ENCODE data around the gene SULF2. TPM values are rescaled to one million over a fixed set of nuclear protein-coding genes. Genes with fewer than 3 reads are reported as not detected.

The SULF2 gene
- total and polyA plus RNA-seq, 4 donors = 8.1 to 25.4 (median 12.0) TPM

DNA sequence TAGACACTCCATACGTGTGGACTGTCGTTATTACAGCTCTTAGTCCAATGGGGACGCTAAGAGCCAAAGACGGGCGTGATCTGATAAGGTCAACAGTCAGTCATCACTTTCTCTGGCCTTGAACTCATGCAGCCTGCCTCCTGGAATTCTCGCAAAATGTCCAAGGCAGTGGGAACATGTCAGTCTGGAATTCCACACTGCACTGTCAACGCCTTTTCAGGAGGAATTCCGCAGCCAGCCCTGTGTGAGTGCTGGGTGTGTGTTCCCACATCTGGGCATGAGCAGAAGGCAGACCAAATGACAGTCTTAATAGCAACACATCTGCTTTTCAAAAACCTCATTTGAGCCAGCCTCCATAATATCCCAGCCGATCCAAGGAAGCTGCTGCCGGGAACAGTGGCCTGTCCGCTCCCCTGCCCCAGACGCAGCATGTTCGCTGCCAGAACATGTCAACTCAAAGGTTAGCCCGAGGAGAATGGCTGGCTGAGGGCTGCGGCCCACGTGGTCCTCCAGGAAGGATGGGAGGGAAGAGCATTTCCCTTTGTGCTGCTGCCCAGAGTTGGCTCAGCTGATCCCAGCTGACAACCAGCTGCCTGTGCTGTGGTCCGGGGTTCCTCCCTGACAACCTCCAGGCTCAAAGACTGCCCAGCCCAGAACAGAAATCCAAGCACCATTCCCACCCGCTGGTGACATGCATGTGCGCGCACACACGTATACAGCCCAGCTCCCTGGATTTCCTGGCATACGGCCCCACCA is 103.1 kb downstream of the SULF2 start:
- no peak for TF ChIP-seq HNF4A (conservative IDR thresholded peaks at IDR 0.05)
- no peak for TF ChIP-seq SP1 (IDR thresholded peaks at IDR 0.05)
- TF ChIP-seq NR2F2 (IDR thresholded peaks at IDR 0.05) = peak; percentile 69
- TF ChIP-seq GABPA (IDR thresholded peaks at IDR 0.05 in 1 of 2, conservative IDR thresholded peaks at IDR 0.05 in 1 of 2) = no peak
- TF ChIP-seq, protein P1, sequence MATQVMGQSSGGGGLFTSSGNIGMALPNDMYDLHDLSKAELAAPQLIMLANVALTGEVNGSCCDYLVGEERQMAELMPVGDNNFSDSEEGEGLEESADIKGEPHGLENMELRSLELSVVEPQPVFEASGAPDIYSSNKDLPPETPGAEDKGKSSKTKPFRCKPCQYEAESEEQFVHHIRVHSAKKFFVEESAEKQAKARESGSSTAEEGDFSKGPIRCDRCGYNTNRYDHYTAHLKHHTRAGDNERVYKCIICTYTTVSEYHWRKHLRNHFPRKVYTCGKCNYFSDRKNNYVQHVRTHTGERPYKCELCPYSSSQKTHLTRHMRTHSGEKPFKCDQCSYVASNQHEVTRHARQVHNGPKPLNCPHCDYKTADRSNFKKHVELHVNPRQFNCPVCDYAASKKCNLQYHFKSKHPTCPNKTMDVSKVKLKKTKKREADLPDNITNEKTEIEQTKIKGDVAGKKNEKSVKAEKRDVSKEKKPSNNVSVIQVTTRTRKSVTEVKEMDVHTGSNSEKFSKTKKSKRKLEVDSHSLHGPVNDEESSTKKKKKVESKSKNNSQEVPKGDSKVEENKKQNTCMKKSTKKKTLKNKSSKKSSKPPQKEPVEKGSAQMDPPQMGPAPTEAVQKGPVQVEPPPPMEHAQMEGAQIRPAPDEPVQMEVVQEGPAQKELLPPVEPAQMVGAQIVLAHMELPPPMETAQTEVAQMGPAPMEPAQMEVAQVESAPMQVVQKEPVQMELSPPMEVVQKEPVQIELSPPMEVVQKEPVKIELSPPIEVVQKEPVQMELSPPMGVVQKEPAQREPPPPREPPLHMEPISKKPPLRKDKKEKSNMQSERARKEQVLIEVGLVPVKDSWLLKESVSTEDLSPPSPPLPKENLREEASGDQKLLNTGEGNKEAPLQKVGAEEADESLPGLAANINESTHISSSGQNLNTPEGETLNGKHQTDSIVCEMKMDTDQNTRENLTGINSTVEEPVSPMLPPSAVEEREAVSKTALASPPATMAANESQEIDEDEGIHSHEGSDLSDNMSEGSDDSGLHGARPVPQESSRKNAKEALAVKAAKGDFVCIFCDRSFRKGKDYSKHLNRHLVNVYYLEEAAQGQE (IDR thresholded peaks at IDR 0.05) = no peak
- TF ChIP-seq, protein P2, sequence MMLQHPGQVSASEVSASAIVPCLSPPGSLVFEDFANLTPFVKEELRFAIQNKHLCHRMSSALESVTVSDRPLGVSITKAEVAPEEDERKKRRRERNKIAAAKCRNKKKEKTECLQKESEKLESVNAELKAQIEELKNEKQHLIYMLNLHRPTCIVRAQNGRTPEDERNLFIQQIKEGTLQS (IDR thresholded peaks at IDR 0.05) = no peak
- TF ChIP-seq FOXA1 (IDR thresholded peaks at IDR 0.05) = no peak
- peak in 1 of 2 donors; percentile 21 for TF ChIP-seq RAD21 (IDR thresholded peaks at IDR 0.05)
- WGBS = 73% methylated on average over 22 of the region's 22 CpGs
- no peaks in the 10 kb centered on the region for H3K36me3 ChIP-seq (ENCODE audit: control insufficient read depth in 4 of 4, insufficient read depth in 3 of 4, low read depth in 1 of 4, low read length in 3 of 4)
- no peaks in the 10 kb centered on the region for H3K9me3 ChIP-seq (ENCODE audit: control insufficient read depth in 4 of 4, low read length in 3 of 4)
- peaks cover 0 to 3% (median 1%) of the 10 kb centered on the region in 4 donors for H3K4me1 ChIP-seq (ENCODE audit: control insufficient read depth in 4 of 4, insufficient read depth in 4 of 4, low read length in 3 of 4)
- no peak overlapping the region for H3K9ac ChIP-seq (ENCODE audit: low read depth in 1 of 2, low read length in 2 of 2)
- no peak for DNase-seq (ENCODE audit: low spot score)
- no peak overlapping the region for H3K4me3 ChIP-seq (ENCODE audit: low read depth in 1 of 3, low read length in 3 of 3)
- no peak overlapping the region for H3K27ac ChIP-seq (ENCODE audit: low read depth in 1 of 2, low read length in 2 of 2)
- H3K27me3 ChIP-seq (ENCODE audit: control insufficient read depth in 4 of 4, insufficient read depth in 4 of 4, low read length in 3 of 4) = no peaks in the 10 kb centered on the region

DNA sequence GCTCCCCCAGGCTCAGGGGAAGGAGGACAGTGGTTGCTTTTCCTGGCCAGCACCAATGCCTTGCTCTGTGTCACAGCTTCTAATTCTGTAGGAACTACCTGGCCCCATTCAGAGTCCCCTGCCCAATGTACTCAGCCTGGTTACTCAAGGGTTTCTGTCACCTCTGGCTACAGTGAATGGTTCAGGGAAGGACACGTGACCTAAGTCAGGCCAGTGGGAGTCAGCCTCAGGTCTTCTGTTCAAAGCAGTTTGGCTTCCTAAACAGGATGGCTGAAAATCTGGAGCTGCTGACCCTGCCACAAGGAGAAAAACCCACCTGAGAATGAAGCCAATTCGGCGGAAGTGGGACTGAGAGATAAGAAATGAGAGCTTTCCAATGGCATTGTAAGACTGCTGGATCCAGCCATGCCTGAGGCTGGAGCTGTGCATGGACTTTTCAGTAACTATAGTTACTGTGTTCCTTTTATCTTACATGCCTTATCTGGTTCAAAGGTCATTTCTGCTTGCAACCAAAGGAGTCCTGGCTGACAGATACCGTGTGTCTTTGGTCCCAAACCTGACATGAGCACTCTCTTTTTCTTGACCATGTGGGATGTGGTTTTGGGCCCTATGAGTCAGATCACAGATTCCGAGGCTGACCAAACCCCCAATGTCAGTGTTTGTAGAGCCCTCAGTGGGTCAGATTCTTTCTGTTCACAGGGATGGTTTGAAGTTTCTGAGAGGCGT is 104.3 kb downstream of the SULF2 start:
- Histone ChIP-seq H3K27me3 (ENCODE audit: control insufficient read depth in 4 of 4, insufficient read depth in 4 of 4, low read length in 3 of 4) (no peaks in the 10 kb centered on the region), H3K9ac (ENCODE audit: low read depth in 1 of 2, low read length in 2 of 2) (no peak overlapping the region), H3K27ac (ENCODE audit: low read depth in 1 of 2, low read length in 2 of 2) (no peak overlapping the region), H3K4me1 (ENCODE audit: control insufficient read depth in 4 of 4, insufficient read depth in 4 of 4, low read length in 3 of 4) (peaks cover 0 to 3% (median 1%) of the 10 kb centered on the region in 4 donors), H3K9me3 (ENCODE audit: control insufficient read depth in 4 of 4, low read length in 3 of 4) (no peaks in the 10 kb centered on the region), H3K36me3 (ENCODE audit: control insufficient read depth in 4 of 4, insufficient read depth in 3 of 4, low read depth in 1 of 4, low read length in 3 of 4) (no peaks in the 10 kb centered on the region), H3K4me3 (ENCODE audit: low read depth in 1 of 3, low read length in 3 of 3) (no peak overlapping the region)
- WGBS = 82% methylated on average over 6 of the region's 6 CpGs
- DNase-seq (ENCODE audit: low spot score) = no peak
- TF ChIP-seq FOXA2 (IDR thresholded peaks at IDR 0.05) (no peak), HNF4A (conservative IDR thresholded peaks at IDR 0.05) (peak; percentile 7 to 20)

DNA sequence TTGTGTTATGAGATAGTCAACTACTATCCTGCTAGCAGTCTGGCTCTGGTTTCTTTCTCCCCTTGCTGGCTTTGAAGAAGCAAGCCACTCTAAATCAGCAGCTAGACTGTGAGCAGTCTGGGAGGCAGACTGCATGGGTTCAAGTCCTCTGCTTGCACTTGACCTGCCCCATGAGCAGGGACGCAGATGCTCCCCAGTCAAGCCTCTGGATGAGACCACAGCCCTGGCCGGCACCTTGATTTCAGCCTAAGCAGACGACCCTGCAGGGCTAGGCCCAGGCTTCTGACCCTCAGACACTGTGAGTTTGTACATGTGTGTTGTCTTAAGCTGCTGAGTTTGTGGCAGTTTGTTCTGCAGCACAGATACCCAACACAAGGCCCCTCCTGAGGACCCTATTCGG is 105.8 kb downstream of the SULF2 start:
- Histone ChIP-seq H3K9ac (ENCODE audit: low read depth in 1 of 2, low read length in 2 of 2) (no peak overlapping the region), H3K9me3 (ENCODE audit: control insufficient read depth in 4 of 4, low read length in 3 of 4) (no peaks in the 10 kb centered on the region), H3K4me1 (ENCODE audit: control insufficient read depth in 4 of 4, insufficient read depth in 4 of 4, low read length in 3 of 4) (peaks cover 0 to 3% (median 1%) of the 10 kb centered on the region in 4 donors), H3K27ac (ENCODE audit: low read depth in 1 of 2, low read length in 2 of 2) (no peak overlapping the region), H3K36me3 (ENCODE audit: control insufficient read depth in 4 of 4, insufficient read depth in 3 of 4, low read depth in 1 of 4, low read length in 3 of 4) (no peaks in the 10 kb centered on the region), H3K4me3 (ENCODE audit: low read depth in 1 of 3, low read length in 3 of 3) (no peak overlapping the region), H3K27me3 (ENCODE audit: control insufficient read depth in 4 of 4, insufficient read depth in 4 of 4, low read length in 3 of 4) (no peaks in the 10 kb centered on the region)
- 94% methylated on average over 4 of the region's 4 CpGs for WGBS
- DNase-seq (ENCODE audit: low spot score) = no peak
- TF ChIP-seq GABPA (IDR thresholded peaks at IDR 0.05 in 1 of 2, conservative IDR thresholded peaks at IDR 0.05 in 1 of 2) (no peak), HNF4G (IDR thresholded peaks at IDR 0.05) (no peak), FOXA1 (IDR thresholded peaks at IDR 0.05) (no peak), NR2F2 (IDR thresholded peaks at IDR 0.05) (no peak), RXRA (IDR thresholded peaks at IDR 0.05) (no peak), EGR1 (IDR thresholded peaks at IDR 0.05; ENCODE audit: low read depth in 2 of 2) (no peak)
- TF ChIP-seq, protein P3, sequence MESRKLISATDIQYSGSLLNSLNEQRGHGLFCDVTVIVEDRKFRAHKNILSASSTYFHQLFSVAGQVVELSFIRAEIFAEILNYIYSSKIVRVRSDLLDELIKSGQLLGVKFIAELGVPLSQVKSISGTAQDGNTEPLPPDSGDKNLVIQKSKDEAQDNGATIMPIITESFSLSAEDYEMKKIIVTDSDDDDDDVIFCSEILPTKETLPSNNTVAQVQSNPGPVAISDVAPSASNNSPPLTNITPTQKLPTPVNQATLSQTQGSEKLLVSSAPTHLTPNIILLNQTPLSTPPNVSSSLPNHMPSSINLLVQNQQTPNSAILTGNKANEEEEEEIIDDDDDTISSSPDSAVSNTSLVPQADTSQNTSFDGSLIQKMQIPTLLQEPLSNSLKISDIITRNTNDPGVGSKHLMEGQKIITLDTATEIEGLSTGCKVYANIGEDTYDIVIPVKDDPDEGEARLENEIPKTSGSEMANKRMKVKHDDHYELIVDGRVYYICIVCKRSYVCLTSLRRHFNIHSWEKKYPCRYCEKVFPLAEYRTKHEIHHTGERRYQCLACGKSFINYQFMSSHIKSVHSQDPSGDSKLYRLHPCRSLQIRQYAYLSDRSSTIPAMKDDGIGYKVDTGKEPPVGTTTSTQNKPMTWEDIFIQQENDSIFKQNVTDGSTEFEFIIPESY (IDR thresholded peaks at IDR 0.05) = no peak
- TF ChIP-seq, protein P1 (IDR thresholded peaks at IDR 0.05) = no peak
- TF ChIP-seq, protein P2 (IDR thresholded peaks at IDR 0.05) = no peak
